Activated naive CD4-positive, alpha-beta T cell treated with anti-CD3 and anti-CD28 coated beads for 36 hours (primary cell): ENCODE measurements around the gene NEK6. TPM values are rescaled to one million over a fixed set of nuclear protein-coding genes. Genes with fewer than 3 reads are reported as not detected.

Experiments
- CTCF ChIA-PET: fragments of 350-600 bp; sonication (Branson Sonifier 250); formaldehyde crosslinking; loops from one replicate; lab custom pipeline; 2021; ENCODE audit warnings: antibody characterized with exemption; lab: Charles Lee
- DNase-seq: peaks from one replicate; pipeline ENCODE4 v3.0.0-alpha.2; 2020
- H3K27ac Mint-ChIP-seq: one replicate; pipeline ENCODE4 v1.8.0; 2021; ENCODE audit warnings: mild to moderate bottlenecking, mixed read lengths
- H3K27me3 Mint-ChIP-seq: one replicate; pipeline ENCODE4 v1.8.0; 2021; ENCODE audit warnings: low read depth, mixed read lengths
- H3K36me3 Mint-ChIP-seq: one replicate; pipeline ENCODE4 v1.8.0; 2021; ENCODE audit warnings: low read depth, mixed read lengths
- H3K4me1 Mint-ChIP-seq: one replicate; pipeline ENCODE4 v1.8.0; 2021; ENCODE audit warnings: low read depth, mixed read lengths
- H3K4me3 Mint-ChIP-seq: one replicate; pipeline ENCODE4 v1.8.0; 2021; ENCODE audit warnings: mild to moderate bottlenecking, moderate library complexity, mixed read lengths
- H3K9me3 Mint-ChIP-seq: one replicate; pipeline ENCODE4 v1.8.0; 2021; ENCODE audit warnings: mixed read lengths
- intact Hi-C: fragments of 100-400 bp; cut with micrococcal nuclease; formaldehyde crosslinking; loops from one replicate; pipeline ENCODE4 v1.15.1; 2023
- total RNA-seq, 2 experiments: library from RNA; stranded (reverse); gene quantifications; one replicate each; pipeline ENCODE4 v1.2.3, GENCODE V29; 2021

NEK6 gene
- total RNA-seq, 2 experiments from 2014 or later = 0.89 to 1.5 TPM

DNA sequence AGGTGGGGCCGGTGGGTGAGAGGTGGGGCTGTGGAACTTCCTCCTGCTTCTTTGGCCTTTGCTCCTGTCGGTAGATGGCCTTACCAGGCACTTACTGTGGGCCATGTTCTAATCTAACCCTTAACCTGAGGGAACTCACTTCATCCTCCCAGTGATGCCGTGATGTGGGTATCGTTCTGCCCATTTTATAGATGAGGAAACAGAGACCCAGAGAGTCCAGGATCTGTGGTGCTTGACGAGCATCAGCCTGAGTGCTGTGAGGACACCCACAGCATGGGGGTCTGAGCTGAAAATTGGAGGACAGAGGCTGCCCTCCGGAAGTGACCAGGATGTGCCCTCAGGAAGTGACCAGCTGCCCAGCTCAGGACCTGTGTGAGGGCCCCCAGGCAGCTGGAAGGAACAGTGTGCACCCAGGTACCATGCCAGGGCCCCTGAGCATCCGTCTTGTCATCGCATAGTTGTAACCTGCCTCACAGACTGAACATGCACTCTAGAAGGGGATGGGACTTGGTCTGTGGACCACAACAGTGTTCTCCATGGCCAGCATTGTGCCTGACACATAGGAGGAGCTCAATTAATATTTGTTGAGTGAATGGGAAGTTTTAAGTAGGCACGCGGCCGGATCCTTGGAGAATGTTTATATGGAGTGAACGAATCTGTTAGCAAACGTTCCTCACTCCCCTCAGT lies 8.5 kb downstream of the NEK6 start:
- H3K27ac Mint-ChIP-seq = no peak overlapping the region
- CTCF ChIA-PET = no interaction called here
- intact Hi-C loops = no loop called here
- no peaks in the 10 kb centered on the region for H3K9me3 Mint-ChIP-seq
- peaks cover 12% of the 10 kb centered on the region for H3K27me3 Mint-ChIP-seq
- no peak for DNase-seq
- no peak overlapping the region for H3K4me3 Mint-ChIP-seq
- no peaks in the 10 kb centered on the region for H3K36me3 Mint-ChIP-seq
- H3K4me1 Mint-ChIP-seq = no peaks in the 10 kb centered on the region

DNA sequence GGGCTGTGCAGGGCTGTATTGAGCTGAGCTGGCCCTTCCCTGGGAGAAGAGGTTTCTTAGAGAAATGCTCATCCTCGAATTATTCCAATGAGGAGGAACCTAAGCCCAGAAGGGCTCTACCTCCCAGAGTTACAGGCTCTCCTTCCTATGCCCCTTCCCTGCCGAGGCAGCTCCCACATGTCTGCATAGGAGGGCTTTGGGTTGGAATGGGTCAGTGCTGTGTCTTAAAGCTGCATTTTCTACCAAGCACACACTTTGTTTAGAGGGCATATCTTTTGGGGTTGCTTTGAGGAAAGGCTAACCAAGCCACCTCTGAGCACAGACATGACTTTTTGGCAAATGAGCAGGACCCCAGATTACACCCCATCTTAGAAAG lies 9.1 kb downstream of the NEK6 start:
- no peaks in the 10 kb centered on the region for H3K36me3 Mint-ChIP-seq
- no peak overlapping the region for H3K4me3 Mint-ChIP-seq
- DNase-seq = no peak
- no peaks in the 10 kb centered on the region for H3K9me3 Mint-ChIP-seq
- no peak overlapping the region for H3K27ac Mint-ChIP-seq
- H3K27me3 Mint-ChIP-seq = peaks cover 7% of the 10 kb centered on the region
- H3K4me1 Mint-ChIP-seq = no peaks in the 10 kb centered on the region
- CTCF ChIA-PET = no interaction called here
- intact Hi-C loops = no loop called here

GRCh38 chr9:124267271-124267807 lies 9.6 kb downstream of the NEK6 start:
- H3K9me3 Mint-ChIP-seq = no peaks in the 10 kb centered on the region
- CTCF ChIA-PET = interaction anchor here (0.6 kb wide), 1 partner anchor 86 kb away, joined by 3 read pairs; no protein-coding TSS in a partner anchor

DNA sequence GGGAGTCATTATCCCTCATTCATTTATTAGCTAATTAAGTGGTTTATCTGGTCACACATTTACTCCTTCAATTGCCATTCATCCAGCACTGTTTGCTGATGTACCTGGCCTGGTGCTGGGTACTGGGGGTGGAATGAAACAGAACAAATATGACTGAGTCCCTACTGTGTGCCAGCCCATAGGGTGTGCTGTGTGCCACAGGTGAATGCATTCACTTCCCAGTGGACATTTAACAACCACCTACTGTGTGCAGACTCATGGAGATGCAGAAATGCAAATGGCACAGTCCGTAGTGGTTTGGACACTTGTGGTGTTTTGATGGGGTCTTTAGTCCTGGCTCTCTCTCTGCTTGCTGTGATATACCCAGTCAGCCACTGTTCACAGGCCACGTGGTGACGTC lies 10.5 kb downstream of the NEK6 start:
- no peaks in the 10 kb centered on the region for H3K9me3 Mint-ChIP-seq
- intact Hi-C loops = no loop called here
- H3K27ac Mint-ChIP-seq = no peak overlapping the region
- no peak overlapping the region for H3K4me3 Mint-ChIP-seq
- no peak for DNase-seq
- H3K27me3 Mint-ChIP-seq = peaks cover 2% of the 10 kb centered on the region
- no peaks in the 10 kb centered on the region for H3K36me3 Mint-ChIP-seq
- H3K4me1 Mint-ChIP-seq = no peaks in the 10 kb centered on the region
- CTCF ChIA-PET = interaction anchor here (0.6 kb wide), 1 partner anchor 87 kb away, joined by 3 read pairs; no protein-coding TSS in a partner anchor

More at GRCh38 chr9:124267271-124267807, 9.6 kb downstream of the NEK6 start:
- Mint-ChIP-seq H3K36me3 (no peaks in the 10 kb centered on the region), H3K27ac (no peak overlapping the region), H3K27me3 (peaks cover 2% of the 10 kb centered on the region), H3K4me1 (no peaks in the 10 kb centered on the region), H3K4me3 (no peak overlapping the region)
- DNase-seq = no peak
- intact Hi-C loops = no loop called here

- no peaks in the 10 kb centered on the region for H3K36me3 Mint-ChIP-seq
- CTCF ChIA-PET = no interaction called here
- no peaks in the 10 kb centered on the region for H3K9me3 Mint-ChIP-seq
- H3K27ac Mint-ChIP-seq = no peak overlapping the region
- no peak for DNase-seq
- no peaks in the 10 kb centered on the region for H3K4me1 Mint-ChIP-seq
- intact Hi-C loops = no loop called here
- H3K27me3 Mint-ChIP-seq = no peaks in the 10 kb centered on the region
- no peak overlapping the region for H3K4me3 Mint-ChIP-seq
These were observed 10.9 kb downstream of the NEK6 start for GRCh38 chr9:124268661-124269060.

GRCh38 chr9:124269556-124269955 lies 11.8 kb downstream of the NEK6 start:
- CTCF ChIA-PET = no interaction called here
- no peaks in the 10 kb centered on the region for H3K27me3 Mint-ChIP-seq
- H3K27ac Mint-ChIP-seq = no peak overlapping the region
- intact Hi-C loops = no loop called here
- DNase-seq = no peak
- H3K36me3 Mint-ChIP-seq = no peaks in the 10 kb centered on the region
- H3K4me1 Mint-ChIP-seq = no peaks in the 10 kb centered on the region
- no peak overlapping the region for H3K4me3 Mint-ChIP-seq
- no peaks in the 10 kb centered on the region for H3K9me3 Mint-ChIP-seq

DNA sequence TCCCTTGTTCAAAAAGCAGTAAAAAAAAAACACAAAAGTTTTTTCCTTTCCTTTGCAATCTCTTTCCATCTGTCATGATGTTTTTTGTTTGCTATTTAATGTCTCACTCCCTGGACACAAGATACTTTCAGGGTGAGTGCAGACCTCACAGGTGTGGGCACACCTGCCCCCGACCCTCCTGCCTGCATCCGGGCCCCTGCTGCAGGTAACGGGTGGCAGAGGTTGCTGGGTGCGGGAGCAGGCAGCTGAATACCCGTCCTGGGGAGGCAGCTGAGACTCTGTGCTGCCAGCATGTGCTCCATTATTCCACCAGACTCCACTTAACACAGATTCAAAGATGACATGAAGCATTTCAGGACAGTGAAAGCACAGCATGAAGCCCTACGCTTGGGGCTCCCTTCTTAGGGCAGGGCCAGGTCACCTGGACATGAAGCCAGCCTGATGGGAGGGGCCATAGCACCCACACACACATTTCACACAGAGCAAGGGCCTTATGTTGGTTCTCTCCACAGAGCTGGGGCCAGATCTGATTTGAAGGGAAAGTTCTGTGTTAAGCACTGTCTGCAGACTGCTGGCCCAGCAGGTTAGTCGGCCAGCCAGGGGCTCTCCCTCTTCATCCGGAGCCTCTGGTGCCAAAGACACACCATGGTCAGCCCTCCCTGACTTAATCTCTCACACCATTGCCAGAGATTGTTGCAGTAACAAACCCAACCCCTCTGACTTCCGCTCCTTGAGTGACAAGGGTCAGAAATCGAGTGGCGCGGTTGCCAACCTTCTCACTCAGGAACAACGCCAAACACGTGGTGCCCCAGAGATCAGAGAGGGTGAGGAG lies 13.0 kb downstream of the NEK6 start:
- H3K9me3 Mint-ChIP-seq = no peaks in the 10 kb centered on the region
- intact Hi-C loops = no loop called here
- CTCF ChIA-PET = no interaction called here

DNA sequence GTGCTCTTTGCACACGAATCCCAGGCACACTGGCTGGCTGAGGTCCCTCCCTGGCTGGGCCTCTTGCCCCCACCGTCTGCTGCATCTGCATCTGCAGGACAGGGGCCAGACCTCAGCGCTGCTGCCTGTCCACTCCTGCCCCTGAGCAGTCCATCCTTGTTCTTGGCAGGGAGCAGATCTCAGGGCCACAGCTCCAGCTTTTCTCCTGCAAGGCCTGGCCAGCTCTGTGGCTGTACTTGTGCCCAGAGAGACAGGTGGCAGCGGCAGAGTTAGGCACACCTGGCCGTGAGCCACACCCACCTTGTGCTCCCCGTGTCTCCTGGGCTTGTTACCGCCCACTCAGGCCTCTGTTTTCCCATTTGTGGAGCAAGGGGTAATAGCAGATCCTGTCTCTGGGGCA lies 13.9 kb downstream of the NEK6 start:
- H3K27me3 Mint-ChIP-seq = no peaks in the 10 kb centered on the region
- H3K4me1 Mint-ChIP-seq = no peaks in the 10 kb centered on the region
- intact Hi-C loops = no loop called here
- no peak overlapping the region for H3K4me3 Mint-ChIP-seq
- no peaks in the 10 kb centered on the region for H3K36me3 Mint-ChIP-seq
- H3K27ac Mint-ChIP-seq = no peak overlapping the region
- DNase-seq = no peak
- no peaks in the 10 kb centered on the region for H3K9me3 Mint-ChIP-seq
- CTCF ChIA-PET = no interaction called here

More for the DNA sequence above, 13.0 kb downstream of the NEK6 start:
- Mint-ChIP-seq H3K27ac (no peak overlapping the region), H3K36me3 (no peaks in the 10 kb centered on the region), H3K4me1 (no peaks in the 10 kb centered on the region), H3K4me3 (no peak overlapping the region), H3K27me3 (no peaks in the 10 kb centered on the region)
- DNase-seq = no peak

GRCh38 chr9:124272118-124272517 lies 14.4 kb downstream of the NEK6 start:
- H3K4me3 Mint-ChIP-seq = no peak overlapping the region
- no peak overlapping the region for H3K27ac Mint-ChIP-seq
- no peaks in the 10 kb centered on the region for H3K4me1 Mint-ChIP-seq
- H3K36me3 Mint-ChIP-seq = no peaks in the 10 kb centered on the region
- H3K9me3 Mint-ChIP-seq = no peaks in the 10 kb centered on the region
- DNase-seq = no peak
- CTCF ChIA-PET = no interaction called here
- H3K27me3 Mint-ChIP-seq = no peaks in the 10 kb centered on the region
- intact Hi-C loops = no loop called here

DNA sequence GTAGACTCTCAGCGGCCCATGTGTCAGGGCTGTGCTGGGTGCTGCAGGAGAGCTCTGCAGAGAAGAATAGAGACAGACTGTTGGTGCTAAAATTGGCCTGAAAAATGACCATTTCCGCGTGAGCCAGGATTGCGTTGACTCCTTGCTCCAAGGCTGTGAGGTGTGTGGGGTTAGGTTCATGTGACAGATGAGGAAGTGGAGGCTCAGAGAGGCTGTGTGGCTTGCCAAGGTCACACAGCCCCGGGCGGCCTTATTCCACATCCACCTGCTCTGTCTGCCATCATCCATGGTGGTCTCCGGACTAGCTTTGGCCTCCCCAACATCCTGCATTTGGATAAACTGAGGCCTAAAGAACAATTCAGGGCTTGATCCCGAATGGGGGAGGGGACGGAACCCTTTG lies 15.2 kb downstream of the NEK6 start:
- CTCF ChIA-PET = no interaction called here
- intact Hi-C loops = no loop called here

DNA sequence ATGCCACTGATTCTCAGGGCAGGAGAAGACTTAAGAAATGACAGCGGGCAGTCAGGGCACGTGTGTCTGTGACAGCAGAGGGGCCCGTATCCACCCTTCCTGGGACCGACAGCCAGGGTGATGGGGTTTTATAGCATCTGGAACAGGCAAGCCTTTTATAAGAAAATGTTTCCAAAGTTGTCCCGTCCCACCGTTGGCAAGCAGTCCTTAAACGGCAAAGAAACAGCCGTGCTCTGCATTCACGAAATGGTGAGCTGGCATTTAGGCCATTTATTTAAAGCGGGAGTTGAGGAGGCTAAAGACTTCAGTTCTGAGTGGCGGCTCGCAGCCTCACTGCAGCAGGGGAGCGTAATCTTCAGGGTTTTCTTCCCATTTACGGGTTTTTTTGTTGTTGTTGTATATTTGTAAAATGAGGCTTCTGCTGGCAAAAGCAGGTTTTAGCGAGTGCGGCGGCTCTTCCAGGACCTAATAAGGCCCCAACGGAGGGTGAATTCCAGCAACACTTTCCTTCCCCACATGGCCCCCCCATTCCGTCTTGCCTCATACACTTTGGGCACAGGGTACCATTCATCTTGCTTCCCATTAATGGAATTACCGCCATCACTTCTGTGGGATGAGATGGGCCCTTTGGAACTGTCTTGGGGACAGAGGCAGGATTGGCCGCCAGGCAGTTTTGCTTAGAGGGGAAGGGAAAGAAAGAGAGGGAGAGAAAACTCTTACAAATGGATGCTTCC lies 15.8 kb downstream of the NEK6 start:
- no peaks in the 10 kb centered on the region for H3K27me3 Mint-ChIP-seq
- no peaks in the 10 kb centered on the region for H3K36me3 Mint-ChIP-seq
- no peak overlapping the region for H3K4me3 Mint-ChIP-seq
- intact Hi-C loops = no loop called here
- no peaks in the 10 kb centered on the region for H3K4me1 Mint-ChIP-seq
- DNase-seq = no peak
- H3K9me3 Mint-ChIP-seq = no peaks in the 10 kb centered on the region
- H3K27ac Mint-ChIP-seq = no peak overlapping the region
- CTCF ChIA-PET = no interaction called here

More for the DNA sequence above, 15.2 kb downstream of the NEK6 start:
- Mint-ChIP-seq H3K4me1 (no peaks in the 10 kb centered on the region), H3K27me3 (no peaks in the 10 kb centered on the region), H3K27ac (no peak overlapping the region), H3K4me3 (no peak overlapping the region), H3K9me3 (no peaks in the 10 kb centered on the region), H3K36me3 (no peaks in the 10 kb centered on the region)
- no peak for DNase-seq

- H3K4me1 Mint-ChIP-seq = no peaks in the 10 kb centered on the region
- no peaks in the 10 kb centered on the region for H3K9me3 Mint-ChIP-seq
- no peak overlapping the region for H3K4me3 Mint-ChIP-seq
- CTCF ChIA-PET = no interaction called here
- DNase-seq = no peak
- H3K27me3 Mint-ChIP-seq = no peaks in the 10 kb centered on the region
- no peaks in the 10 kb centered on the region for H3K36me3 Mint-ChIP-seq
- intact Hi-C loops = no loop called here
- no peak overlapping the region for H3K27ac Mint-ChIP-seq
These were observed 16.5 kb downstream of the NEK6 start for GRCh38 chr9:124274226-124274625.
